ENCODE measurements around the gene PPARD. TPM values are rescaled to one million over a fixed set of nuclear protein-coding genes. Genes with fewer than 3 reads are reported as not detected.

The PPARD gene
- total RNA-seq, 4 donors from 2014 or later = 1.5 to 26.6 (median 7.8) TPM

GRCh38 chr6:35371494-35372262, 29.3 kb downstream of the PPARD start:
- no peaks in the 10 kb centered on the region for H3K27me3 ChIP-seq
- TF ChIP-seq, protein P1, sequence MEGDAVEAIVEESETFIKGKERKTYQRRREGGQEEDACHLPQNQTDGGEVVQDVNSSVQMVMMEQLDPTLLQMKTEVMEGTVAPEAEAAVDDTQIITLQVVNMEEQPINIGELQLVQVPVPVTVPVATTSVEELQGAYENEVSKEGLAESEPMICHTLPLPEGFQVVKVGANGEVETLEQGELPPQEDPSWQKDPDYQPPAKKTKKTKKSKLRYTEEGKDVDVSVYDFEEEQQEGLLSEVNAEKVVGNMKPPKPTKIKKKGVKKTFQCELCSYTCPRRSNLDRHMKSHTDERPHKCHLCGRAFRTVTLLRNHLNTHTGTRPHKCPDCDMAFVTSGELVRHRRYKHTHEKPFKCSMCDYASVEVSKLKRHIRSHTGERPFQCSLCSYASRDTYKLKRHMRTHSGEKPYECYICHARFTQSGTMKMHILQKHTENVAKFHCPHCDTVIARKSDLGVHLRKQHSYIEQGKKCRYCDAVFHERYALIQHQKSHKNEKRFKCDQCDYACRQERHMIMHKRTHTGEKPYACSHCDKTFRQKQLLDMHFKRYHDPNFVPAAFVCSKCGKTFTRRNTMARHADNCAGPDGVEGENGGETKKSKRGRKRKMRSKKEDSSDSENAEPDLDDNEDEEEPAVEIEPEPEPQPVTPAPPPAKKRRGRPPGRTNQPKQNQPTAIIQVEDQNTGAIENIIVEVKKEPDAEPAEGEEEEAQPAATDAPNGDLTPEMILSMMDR (IDR thresholded peaks at IDR 0.05) = no peak
- no peak for TF ChIP-seq POLR2A (IDR thresholded peaks at IDR 0.05)
- no peaks in the 10 kb centered on the region for H3K9me3 ChIP-seq
- no peak overlapping the region for H3K4me3 ChIP-seq
- H3K4me1 ChIP-seq = no peaks in the 10 kb centered on the region
- no peak overlapping the region for H3K27ac ChIP-seq
- no peak for DNase-seq
- H3K36me3 ChIP-seq = no peaks in the 10 kb centered on the region
- intact Hi-C loops (cut with DNase I; ENCODE audit: low total_unique reads) = no loop called here

DNA sequence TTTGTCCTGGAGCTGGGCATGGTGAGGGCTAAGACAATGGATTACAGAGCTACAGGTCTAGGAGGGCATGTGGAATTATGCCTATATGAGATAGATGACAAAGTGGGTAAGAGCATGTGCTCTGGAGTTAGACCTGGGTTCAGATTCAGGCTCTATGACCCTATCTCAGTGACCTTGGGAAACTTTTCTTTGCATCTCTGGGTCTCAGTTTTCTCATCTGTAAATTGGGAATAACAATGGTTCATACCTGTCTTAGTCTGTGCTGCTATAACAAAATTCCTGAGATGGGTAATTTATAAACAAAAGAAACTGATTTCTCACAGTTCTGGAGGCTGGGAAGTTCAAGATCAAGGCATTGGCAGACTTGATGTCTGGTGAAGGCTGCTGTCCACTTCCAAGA, 30.3 kb downstream of the PPARD start:
- H3K27ac ChIP-seq = no peak overlapping the region
- TF ChIP-seq, protein P1 (IDR thresholded peaks at IDR 0.05) = no peak
- no peak for TF ChIP-seq POLR2A (IDR thresholded peaks at IDR 0.05)
- no peaks in the 10 kb centered on the region for H3K36me3 ChIP-seq
- no peaks in the 10 kb centered on the region for H3K27me3 ChIP-seq
- no peaks in the 10 kb centered on the region for H3K4me1 ChIP-seq
- no peak for DNase-seq
- H3K9me3 ChIP-seq = no peaks in the 10 kb centered on the region
- no peak overlapping the region for H3K4me3 ChIP-seq
- intact Hi-C loops (cut with DNase I; ENCODE audit: low total_unique reads) = no loop called here

GRCh38 chr6:35376281-35376680, 33.9 kb downstream of the PPARD start:
- H3K27me3 ChIP-seq = no peaks in the 10 kb centered on the region
- H3K4me3 ChIP-seq = no peak overlapping the region
- DNase-seq = no peak
- no peaks in the 10 kb centered on the region for H3K9me3 ChIP-seq
- intact Hi-C loops (cut with DNase I; ENCODE audit: low total_unique reads) = no loop called here
- no peaks in the 10 kb centered on the region for H3K4me1 ChIP-seq
- no peak for TF ChIP-seq POLR2A (IDR thresholded peaks at IDR 0.05)
- TF ChIP-seq, protein P1 (IDR thresholded peaks at IDR 0.05) = no peak
- no peaks in the 10 kb centered on the region for H3K36me3 ChIP-seq
- H3K27ac ChIP-seq = no peak overlapping the region

GRCh38 chr6:35377002-35377401, 34.6 kb downstream of the PPARD start:
- intact Hi-C loops (cut with DNase I; ENCODE audit: low total_unique reads) = no loop called here
- no peaks in the 10 kb centered on the region for H3K4me1 ChIP-seq
- H3K27me3 ChIP-seq = no peaks in the 10 kb centered on the region
- TF ChIP-seq, protein P1 (IDR thresholded peaks at IDR 0.05) = no peak
- no peak for TF ChIP-seq POLR2A (IDR thresholded peaks at IDR 0.05)
- H3K9me3 ChIP-seq = no peaks in the 10 kb centered on the region
- DNase-seq = no peak
- H3K36me3 ChIP-seq = no peaks in the 10 kb centered on the region
- no peak overlapping the region for H3K4me3 ChIP-seq
- H3K27ac ChIP-seq = no peak overlapping the region

- Histone ChIP-seq H3K9me3 (no peaks in the 10 kb centered on the region), H3K27ac (no peak overlapping the region), H3K4me3 (no peak overlapping the region), H3K27me3 (no peaks in the 10 kb centered on the region), H3K36me3 (no peaks in the 10 kb centered on the region), H3K4me1 (no peaks in the 10 kb centered on the region)
- TF ChIP-seq, protein P1 (IDR thresholded peaks at IDR 0.05) = no peak
- TF ChIP-seq POLR2A (IDR thresholded peaks at IDR 0.05) = no peak
- DNase-seq = no peak
- intact Hi-C loops (cut with DNase I; ENCODE audit: low total_unique reads) = no loop called here
Observed at GRCh38 chr6:35378261-35378660, 35.9 kb downstream of the PPARD start.

Measured in uterus (tissue), 4 donors.